Osteoblast (primary cell): ENCODE measurements around the gene RABGAP1L. TPM values are rescaled to one million over a fixed set of nuclear protein-coding genes. Genes with fewer than 3 reads are reported as not detected.

ENCODE experiments used
- DNase-seq: peaks from one replicate; pipeline ENCODE4 v3.0.0; 2011; ENCODE audit warnings: low spot score, mixed read lengths; ENCODE audit not compliant: insufficient read length; ENCODE audit errors: missing footprints
- H2AFZ ChIP-seq: 2 replicates; pipeline ENCODE4 v1.6.0; 2011; ENCODE audit warnings: mild to moderate bottlenecking, low read length
- H3K27ac ChIP-seq: 2 replicates; pipeline ENCODE4 v1.5.1; 2011; ENCODE audit warnings: mild to moderate bottlenecking, low read depth, low read length, moderate library complexity
- H3K27me3 ChIP-seq: 2 replicates; pipeline ENCODE4 v1.6.0; 2012; ENCODE audit warnings: mild to moderate bottlenecking, control low read depth, inconsistent platforms, low read length, moderate library complexity; ENCODE audit not compliant: insufficient read depth
- H3K36me3 ChIP-seq: 2 replicates; pipeline ENCODE4 v1.5.1; 2011; ENCODE audit warnings: mild to moderate bottlenecking, low read length, control low read depth, moderate library complexity; ENCODE audit not compliant: insufficient read depth
- H3K4me1 ChIP-seq: 2 replicates; pipeline ENCODE4 v1.5.1; 2011; ENCODE audit warnings: mild to moderate bottlenecking, low read length, control low read depth, moderate library complexity; ENCODE audit not compliant: insufficient read depth
- H3K4me2 ChIP-seq: 2 replicates; pipeline ENCODE4 v1.6.0; 2011; ENCODE audit warnings: mild to moderate bottlenecking, low read length; ENCODE audit not compliant: insufficient read depth
- H3K4me3 ChIP-seq: fragments of 200-600 bp; sonication (generic); 3 replicates; pipeline ENCODE4 v1.5.1; 2012; ENCODE audit warnings: mild to moderate bottlenecking, low read length, inconsistent platforms; ENCODE audit not compliant: insufficient read depth
- H3K79me2 ChIP-seq: 2 replicates; pipeline ENCODE4 v1.6.0; 2012; ENCODE audit warnings: mild to moderate bottlenecking, low read length, control low read depth, inconsistent platforms; ENCODE audit not compliant: insufficient read depth
- H3K9me3 ChIP-seq: 2 replicates; pipeline ENCODE4 v1.5.1; 2011; ENCODE audit warnings: low read depth, low read length, control low read depth
- H4K20me1 ChIP-seq: 2 replicates; pipeline ENCODE4 v1.6.0; 2012; ENCODE audit warnings: mild to moderate bottlenecking, low read length, control low read depth; ENCODE audit not compliant: insufficient read depth
- total RNA-seq: library from RNA; depleted of rRNA; stranded (reverse); fragments of >200 nt; gene quantifications from 2 replicates; pipeline ENCODE4 v1.2.3, GENCODE V29; 2012
- TF ChIP-seq, protein P1 (sequence below): IDR thresholded peaks from 2 replicates; pipeline ENCODE4 v1.5.1; 2011; ENCODE audit warnings: mild to moderate bottlenecking, low read depth, low read length, moderate library complexity; ENCODE audit errors: extremely low read depth

The RABGAP1L gene
- total RNA-seq, 1 donor: 30.0 TPM

- no peak for DNase-seq
Measured at GRCh38 chr1:174276087-174276486, 116.8 kb downstream of the RABGAP1L start.

GRCh38 chr1:174284052-174284451, 124.7 kb downstream of the RABGAP1L start:
- H3K4me3 ChIP-seq: no peak overlapping the region
- no peaks in the 10 kb centered on the region for H3K36me3 ChIP-seq
- H3K4me2 ChIP-seq: no peak overlapping the region
- no peaks in the 10 kb centered on the region for H3K9me3 ChIP-seq
- H2AFZ ChIP-seq: no peak overlapping the region
- H3K4me1 ChIP-seq: no peaks in the 10 kb centered on the region
- H4K20me1 ChIP-seq: no peaks in the 10 kb centered on the region
- H3K27me3 ChIP-seq: no peaks in the 10 kb centered on the region
- no peaks in the 10 kb centered on the region for H3K79me2 ChIP-seq
- no peak overlapping the region for H3K27ac ChIP-seq
- TF ChIP-seq, protein P1, sequence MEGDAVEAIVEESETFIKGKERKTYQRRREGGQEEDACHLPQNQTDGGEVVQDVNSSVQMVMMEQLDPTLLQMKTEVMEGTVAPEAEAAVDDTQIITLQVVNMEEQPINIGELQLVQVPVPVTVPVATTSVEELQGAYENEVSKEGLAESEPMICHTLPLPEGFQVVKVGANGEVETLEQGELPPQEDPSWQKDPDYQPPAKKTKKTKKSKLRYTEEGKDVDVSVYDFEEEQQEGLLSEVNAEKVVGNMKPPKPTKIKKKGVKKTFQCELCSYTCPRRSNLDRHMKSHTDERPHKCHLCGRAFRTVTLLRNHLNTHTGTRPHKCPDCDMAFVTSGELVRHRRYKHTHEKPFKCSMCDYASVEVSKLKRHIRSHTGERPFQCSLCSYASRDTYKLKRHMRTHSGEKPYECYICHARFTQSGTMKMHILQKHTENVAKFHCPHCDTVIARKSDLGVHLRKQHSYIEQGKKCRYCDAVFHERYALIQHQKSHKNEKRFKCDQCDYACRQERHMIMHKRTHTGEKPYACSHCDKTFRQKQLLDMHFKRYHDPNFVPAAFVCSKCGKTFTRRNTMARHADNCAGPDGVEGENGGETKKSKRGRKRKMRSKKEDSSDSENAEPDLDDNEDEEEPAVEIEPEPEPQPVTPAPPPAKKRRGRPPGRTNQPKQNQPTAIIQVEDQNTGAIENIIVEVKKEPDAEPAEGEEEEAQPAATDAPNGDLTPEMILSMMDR: no peak
- DNase-seq: no peak

More at GRCh38 chr1:174276087-174276486, 116.8 kb downstream of the RABGAP1L start:
- H2AFZ ChIP-seq: no peak overlapping the region
- no peak overlapping the region for H3K27ac ChIP-seq
- H3K9me3 ChIP-seq: no peaks in the 10 kb centered on the region
- H3K4me3 ChIP-seq: no peak overlapping the region
- H3K4me2 ChIP-seq: no peak overlapping the region
- TF ChIP-seq, protein P1: no peak
- no peaks in the 10 kb centered on the region for H3K4me1 ChIP-seq
- H3K27me3 ChIP-seq: no peaks in the 10 kb centered on the region
- H3K79me2 ChIP-seq: no peaks in the 10 kb centered on the region
- no peaks in the 10 kb centered on the region for H4K20me1 ChIP-seq
- H3K36me3 ChIP-seq: no peaks in the 10 kb centered on the region

DNA sequence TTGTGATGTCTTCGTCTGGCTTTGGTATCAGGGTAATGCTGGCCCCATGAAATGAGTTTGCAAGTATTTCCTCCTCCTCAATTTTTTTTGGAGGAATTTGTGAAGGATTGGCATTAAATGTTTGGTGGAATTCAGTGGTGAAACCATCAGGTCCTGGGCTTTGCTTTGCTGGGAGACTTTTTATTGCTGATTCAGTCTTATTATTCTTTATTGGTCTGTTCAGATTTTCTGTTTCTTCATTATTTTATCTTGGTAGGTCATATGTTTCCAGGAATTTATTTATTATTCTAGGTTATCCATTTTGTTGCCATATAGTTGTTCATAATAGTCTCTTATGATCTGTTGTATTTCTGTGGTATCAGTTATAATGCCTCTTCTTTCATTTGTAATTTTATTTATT, 126.7 kb downstream of the RABGAP1L start:
- Histone ChIP-seq H3K27ac (no peak overlapping the region), H2AFZ (no peak overlapping the region), H4K20me1 (no peaks in the 10 kb centered on the region), H3K9me3 (no peaks in the 10 kb centered on the region), H3K4me1 (no peaks in the 10 kb centered on the region), H3K4me2 (no peak overlapping the region), H3K79me2 (no peaks in the 10 kb centered on the region), H3K36me3 (no peaks in the 10 kb centered on the region), H3K27me3 (no peaks in the 10 kb centered on the region), H3K4me3 (no peak overlapping the region)
- TF ChIP-seq, protein P1: no peak
- no peak for DNase-seq

- Histone ChIP-seq H3K9me3 (no peaks in the 10 kb centered on the region), H3K79me2 (no peaks in the 10 kb centered on the region), H3K27ac (no peak overlapping the region), H3K4me3 (no peak overlapping the region), H3K4me2 (no peak overlapping the region), H3K36me3 (no peaks in the 10 kb centered on the region), H3K27me3 (no peaks in the 10 kb centered on the region), H4K20me1 (no peaks in the 10 kb centered on the region), H3K4me1 (no peaks in the 10 kb centered on the region), H2AFZ (no peak overlapping the region)
- TF ChIP-seq, protein P1: no peak
- no peak for DNase-seq
Measured at GRCh38 chr1:174289644-174290310, 130.5 kb downstream of the RABGAP1L start.
